Activated naive CD4-positive, alpha-beta T cell (primary cell): ENCODE measurements around the gene SH3BP4.

Experiments used
- DNase-seq, 4 experiments: peaks; one replicate each; lab custom pipeline; 2025; lab: John Stamatoyannopoulos, UW

The SH3BP4 gene

DNA sequence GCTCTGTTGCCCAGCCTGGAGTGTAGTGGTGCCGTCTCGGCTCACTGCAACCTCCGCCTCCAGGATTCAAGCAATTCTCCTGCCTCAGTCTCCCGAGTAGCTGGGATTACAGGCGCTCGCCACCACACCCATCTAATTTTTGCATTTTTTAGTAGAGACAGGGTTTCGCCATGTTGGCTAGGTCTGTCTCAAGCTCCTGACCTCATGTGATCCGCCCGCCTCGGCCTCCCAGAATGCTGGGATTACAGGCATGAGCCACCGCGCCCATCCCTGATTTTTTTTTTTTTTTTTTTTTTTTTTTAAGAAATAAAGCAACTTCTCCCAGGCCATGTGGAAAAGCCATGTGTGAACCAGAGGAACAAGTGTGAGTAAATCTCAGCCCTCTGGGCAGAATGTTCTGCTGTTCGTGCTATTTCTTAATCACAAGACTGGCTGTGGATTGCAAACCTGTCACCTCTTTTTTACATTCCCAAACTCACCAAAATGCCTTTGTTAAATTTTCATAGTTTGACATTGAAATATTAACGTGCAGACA lies 6.4 kb upstream of the SH3BP4 start:
- no peak for DNase-seq

DNA sequence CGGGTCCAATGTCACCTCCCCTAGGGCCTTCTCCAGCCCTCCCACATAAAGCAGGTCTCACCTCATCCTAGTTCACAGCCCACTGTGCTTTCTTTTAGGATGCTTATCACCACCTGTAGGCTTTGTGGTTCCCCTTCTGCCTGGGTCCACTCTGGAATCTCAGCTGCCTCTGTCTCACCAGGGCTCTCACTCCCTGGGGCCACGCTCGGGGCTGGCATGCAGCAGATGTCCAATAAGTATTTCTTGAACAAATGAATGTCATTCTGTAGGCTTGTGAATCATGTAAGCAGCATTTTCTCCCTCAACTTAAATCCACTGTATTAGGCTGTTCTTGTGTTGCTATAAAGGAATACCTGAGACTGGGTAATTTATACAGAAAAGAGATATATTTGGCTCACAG lies 4.3 kb upstream of the SH3BP4 start:
- no peak for DNase-seq

- no peak for DNase-seq
These were observed 1.9 kb upstream of the SH3BP4 start for GRCh38 chr2:234949762-234950434.

GRCh38 chr2:234950435-234950729 lies 1.4 kb upstream of the SH3BP4 start:
- DNase-seq = no peak

GRCh38 chr2:234950730-234951663 lies 820 bp upstream of the SH3BP4 start:
- no peak for DNase-seq

- no peak for DNase-seq
These were observed 676 bp downstream of the SH3BP4 start for GRCh38 chr2:234952270-234953115.

- DNase-seq = no peak
These were observed 1.6 kb downstream of the SH3BP4 start for GRCh38 chr2:234953116-234954031.

DNA sequence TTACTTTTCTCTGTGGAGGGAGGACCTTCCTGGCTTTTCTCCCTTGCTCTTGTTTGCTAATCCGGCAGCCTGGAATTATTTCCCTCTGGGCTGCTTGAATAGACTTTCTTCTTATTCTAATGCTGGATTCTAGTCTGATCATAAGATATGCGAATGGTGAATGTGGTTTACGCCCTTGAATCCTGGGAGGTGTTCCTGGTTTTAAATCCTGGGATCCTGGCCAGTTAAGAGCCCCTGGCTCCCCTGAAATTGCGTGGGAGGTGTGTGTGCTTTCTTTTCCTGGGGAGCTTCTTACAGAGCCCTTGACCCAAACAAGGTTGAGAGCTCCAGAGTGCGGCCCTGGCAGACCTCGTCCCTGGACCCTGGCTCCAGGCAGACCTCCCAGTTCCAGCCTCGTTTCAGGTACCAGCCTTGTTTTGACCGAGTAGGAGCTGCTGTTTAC lies 2.8 kb downstream of the SH3BP4 start:
- DNase-seq = no peak

DNA sequence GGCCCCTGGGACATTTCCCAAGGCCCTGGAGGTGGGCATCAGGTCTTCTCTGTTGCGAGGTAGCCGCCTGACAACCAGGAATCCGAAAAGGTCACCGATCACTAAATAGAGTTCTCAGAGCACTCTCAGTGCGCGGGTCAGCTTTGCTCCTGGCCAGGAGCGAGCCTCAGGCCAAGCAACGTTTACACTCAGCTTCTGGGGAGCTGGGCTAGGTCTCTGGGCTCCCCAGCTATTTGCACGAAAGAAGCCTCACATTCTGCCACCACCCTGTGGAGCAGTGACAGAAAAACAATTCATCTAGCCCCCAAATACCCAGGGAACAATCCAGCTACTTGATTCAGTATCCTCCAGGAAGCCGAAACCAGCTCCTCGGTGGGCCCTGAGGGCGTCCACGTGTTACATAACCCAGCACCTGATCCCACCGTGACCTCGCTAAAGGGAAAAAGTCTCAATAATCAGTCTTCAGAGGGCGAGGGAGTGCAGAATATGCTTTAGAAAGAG lies 3.3 kb downstream of the SH3BP4 start:
- no peak for DNase-seq

DNA sequence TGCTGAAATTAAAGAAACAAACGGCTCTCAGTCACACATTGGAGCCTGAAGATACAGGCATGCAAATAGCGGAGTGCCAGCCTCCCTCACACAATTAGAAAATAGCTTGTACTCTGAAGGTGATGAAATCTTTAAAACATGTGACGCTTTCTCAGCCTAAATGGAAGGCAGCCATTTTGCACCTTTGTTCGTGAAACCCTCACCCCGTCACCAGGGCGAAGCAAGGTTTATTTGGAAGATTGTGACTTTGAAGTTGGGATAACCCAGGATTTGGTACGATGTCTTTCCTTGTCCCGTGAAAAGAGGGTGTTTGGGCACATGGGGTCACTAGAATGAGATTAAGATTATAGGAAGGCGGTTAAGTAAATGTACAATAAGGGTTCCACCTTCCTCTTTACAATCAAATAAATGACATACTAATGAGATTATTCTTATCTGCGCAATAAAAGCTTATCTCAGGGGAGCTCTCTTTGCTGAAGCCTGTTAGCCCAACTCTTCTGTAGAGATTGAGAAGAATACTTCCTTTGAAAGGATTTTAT lies 4.2 kb downstream of the SH3BP4 start:
- no peak for DNase-seq

DNA sequence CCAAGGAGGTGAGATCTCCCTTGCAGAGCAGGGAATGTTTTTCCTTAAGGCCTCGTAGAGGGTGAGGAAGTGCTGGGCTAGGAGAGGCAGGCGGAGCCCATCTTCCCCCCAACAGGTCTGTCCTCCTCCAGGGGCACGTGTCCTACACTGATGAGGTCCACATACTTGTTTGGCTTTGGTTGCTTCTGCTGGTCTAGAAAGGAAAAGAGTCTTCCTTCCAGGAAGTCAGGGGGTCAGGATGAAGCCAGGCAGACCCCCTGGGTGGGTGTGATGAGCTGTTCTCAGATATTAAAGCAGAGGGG lies 6.0 kb downstream of the SH3BP4 start:
- no peak for DNase-seq

DNA sequence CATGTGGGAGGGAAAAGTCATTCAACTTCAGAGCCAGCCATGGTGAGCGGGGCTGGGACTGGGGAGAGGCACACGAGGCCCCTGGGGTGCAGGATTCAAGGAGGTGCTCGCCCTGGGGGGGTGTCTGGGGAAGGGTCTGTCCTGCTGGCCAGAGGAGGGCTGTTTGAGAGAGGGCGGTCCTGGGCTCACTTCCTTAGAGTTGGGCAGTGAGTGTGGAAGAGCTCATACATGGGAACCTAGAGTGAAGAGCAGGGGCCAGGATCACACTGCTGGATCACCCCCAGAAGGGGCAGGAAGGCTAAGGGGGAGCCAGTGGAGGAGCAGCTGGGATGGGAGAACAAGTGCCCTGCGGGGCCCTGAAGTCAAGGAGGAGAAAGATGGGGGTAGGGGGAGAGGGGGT lies 6.5 kb downstream of the SH3BP4 start:
- DNase-seq = no peak

- no peak for DNase-seq
These were observed 7.1 kb downstream of the SH3BP4 start for GRCh38 chr2:234958746-234959395.

DNA sequence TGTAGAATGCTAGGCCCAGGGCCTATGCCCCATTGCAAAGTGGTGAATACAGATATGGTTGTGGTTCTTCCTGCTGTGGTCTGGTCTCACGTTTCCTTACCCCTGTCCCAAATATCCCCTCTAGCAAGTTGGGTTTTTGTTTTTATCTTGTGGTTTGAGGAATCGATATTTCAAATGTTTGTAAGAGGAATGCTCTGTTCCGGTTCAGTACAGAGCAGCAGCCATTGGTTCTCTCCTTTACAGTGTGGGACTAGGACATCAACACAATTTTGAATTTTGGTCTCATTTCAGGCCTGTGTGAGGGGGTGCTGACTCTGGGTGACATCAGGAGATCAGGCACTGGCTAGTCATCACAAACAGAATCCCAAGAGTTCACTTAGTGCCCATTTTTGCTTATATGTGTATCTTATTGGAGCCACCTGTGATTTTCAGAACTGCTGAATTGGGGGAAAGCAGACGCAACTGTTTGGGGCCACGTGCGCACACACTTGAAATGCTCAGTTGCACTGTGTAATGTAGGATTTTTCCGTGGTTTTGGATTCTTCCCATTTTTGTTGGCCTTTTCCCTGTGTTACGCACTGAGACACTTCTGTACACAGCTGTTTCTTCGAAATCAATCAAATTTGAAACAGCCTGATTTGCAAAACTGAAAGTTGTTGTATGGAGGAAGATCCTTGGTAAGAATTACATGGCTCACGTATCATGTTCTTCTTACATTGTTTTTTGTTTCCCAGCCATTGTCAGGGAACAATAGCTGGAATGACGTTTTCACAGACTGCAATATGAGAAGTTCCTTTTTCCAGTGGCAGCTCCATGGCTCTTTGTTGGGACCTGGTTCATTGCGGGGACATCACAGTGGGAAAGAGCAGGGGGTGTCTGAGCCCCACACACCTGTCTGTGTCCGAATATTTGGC lies 8.6 kb downstream of the SH3BP4 start:
- no peak for DNase-seq

DNA sequence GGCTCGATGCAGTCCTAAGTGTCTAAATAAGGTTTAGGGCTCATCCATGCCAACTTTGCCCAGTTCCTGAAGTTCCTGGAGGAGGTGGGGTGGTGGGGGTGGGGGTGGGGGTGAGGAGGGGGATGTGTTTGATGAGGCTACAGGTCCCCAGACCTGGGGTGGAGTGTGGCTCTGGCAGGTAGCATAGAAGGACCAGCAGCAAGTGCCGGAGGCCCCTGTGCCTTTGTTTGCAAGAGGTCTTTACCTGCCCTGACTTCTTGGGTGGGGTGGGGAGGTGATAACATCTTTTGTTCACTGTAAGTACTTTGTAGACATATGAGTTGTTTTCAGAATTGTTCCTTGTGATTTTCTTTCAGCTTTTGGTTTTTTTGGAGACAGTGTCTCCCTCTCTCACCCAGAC lies 10.0 kb downstream of the SH3BP4 start:
- no peak for DNase-seq

GRCh38 chr2:234963773-234964615 lies 12.2 kb downstream of the SH3BP4 start:
- no peak for DNase-seq

GRCh38 chr2:234964631-234965461 lies 13.0 kb downstream of the SH3BP4 start:
- DNase-seq = no peak
